SK-N-MC (cell line): ENCODE data around the gene FBXL20.

Experiments
- EZH2 ChIP-seq: fragments of 200-600 bp; sonication (generic); IDR thresholded peaks from one replicate; pipeline ENCODE4 v1.6.1; 2017; ENCODE audit warnings: antibody characterized with exemption
- FOXP2 ChIP-seq: optimal IDR thresholded peaks from 2 replicates; pipeline ENCODE3; 2011; ENCODE audit warnings: mild to moderate bottlenecking, moderate library complexity; ENCODE audit not compliant: insufficient read depth; ENCODE audit errors: extremely low read length, control extremely low read depth
- POLR2AphosphoS5 ChIP-seq: IDR thresholded peaks from 2 replicates; pipeline ENCODE4 v1.6.1; 2012; ENCODE audit warnings: mild to moderate bottlenecking, low read depth, low read length, borderline replicate concordance

- TF ChIP-seq POLR2AphosphoS5 = no peak
- no peak for TF ChIP-seq EZH2
- no peak for TF ChIP-seq FOXP2
Observed at GRCh38 chr17:39239640-39240314, 161.6 kb downstream of the FBXL20 start.
